Measurements from ENCODE around the gene SLC39A3.

DNA sequence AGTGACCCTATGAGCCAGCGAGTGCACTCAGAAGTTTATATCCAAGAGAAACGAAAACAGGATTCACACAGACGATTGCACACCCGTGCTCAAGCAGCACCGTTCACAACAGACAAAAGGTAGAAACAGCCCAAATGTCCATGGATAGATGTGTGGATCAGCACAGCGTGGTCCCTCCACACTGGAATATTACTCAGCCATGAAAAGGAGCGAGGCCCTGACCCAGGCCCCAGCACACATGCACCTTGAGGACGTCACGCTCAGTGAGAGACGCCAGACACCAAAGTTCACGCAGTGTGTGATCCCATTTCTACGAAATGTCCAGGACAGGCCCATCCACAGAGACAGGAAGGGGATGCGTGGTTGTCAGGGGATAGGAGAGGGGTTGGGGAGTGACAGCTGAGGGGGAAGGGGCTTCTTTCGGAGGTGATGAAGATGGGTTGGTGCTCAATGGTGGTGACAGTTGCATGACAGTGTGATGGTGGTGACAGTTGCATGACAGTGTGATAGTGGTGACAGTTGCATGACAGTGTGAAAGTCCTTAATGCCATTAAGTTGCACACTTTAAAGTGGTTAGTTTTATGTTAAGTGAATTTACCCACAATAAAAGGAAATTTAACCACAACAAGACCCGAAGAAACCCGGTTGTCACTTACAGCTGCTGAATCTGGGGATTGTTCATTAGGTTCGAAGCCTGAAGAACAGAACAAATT, 18.9 kb upstream of the SLC39A3 start:
- no peak for TF ChIP-seq EZH2 (IDR thresholded peaks at IDR 0.05; ENCODE audit: low read depth, unreplicated experiment)
- TF ChIP-seq CTCF (conservative IDR thresholded peaks at IDR 0.05; ENCODE audit: low read depth in 2 of 2), result no peak

All from GM23338 (cell line).